ENCODE data around the gene TM2D3.
A peak's percentile ranks its signal among the peaks of the same experiment; 100 is the strongest.
"Not testable (repeated sequence)": the region's sequence is repeated elsewhere in the genome, so short reads cannot be mapped to it uniquely, and the experiment has no call there.

Gene TM2D3

GRCh38 chr15:101654624-101655337 lies 2.6 kb upstream of the TM2D3 start:
- DNase-seq = peak; percentile 8

- no peak for DNase-seq
These were observed 2.0 kb upstream of the TM2D3 start for GRCh38 chr15:101654171-101654570.

- peak; percentile 26 for DNase-seq
These were observed 727 bp upstream of the TM2D3 start for GRCh38 chr15:101652786-101653430.

GRCh38 chr15:101651554-101652097 lies 555 bp downstream of the TM2D3 start:
- peak; percentile 30 for DNase-seq

GRCh38 chr15:101650145-101650544 lies 2.0 kb downstream of the TM2D3 start:
- DNase-seq = no peak

GRCh38 chr15:101648356-101648755 lies 3.8 kb downstream of the TM2D3 start:
- DNase-seq = no peak

- DNase-seq = no peak
These were observed 4.9 kb downstream of the TM2D3 start for GRCh38 chr15:101647251-101647650.

- DNase-seq = no peak
These were observed 5.5 kb downstream of the TM2D3 start for GRCh38 chr15:101646672-101647071.

- DNase-seq = no peak
These were observed 9.8 kb downstream of the TM2D3 start for GRCh38 chr15:101642361-101642760.

- peak; percentile 56 for DNase-seq
These were observed 10.3 kb downstream of the TM2D3 start for GRCh38 chr15:101641894-101642293.

GRCh38 chr15:101641129-101641764 lies 10.9 kb downstream of the TM2D3 start:
- DNase-seq = peak; percentile 44

- peak; percentile 55 for DNase-seq
These were observed 12.5 kb downstream of the TM2D3 start for GRCh38 chr15:101639667-101640066.

- DNase-seq = no peak
These were observed 14.3 kb downstream of the TM2D3 start for GRCh38 chr15:101637919-101638318.

- DNase-seq = no peak
These were observed 14.7 kb downstream of the TM2D3 start for GRCh38 chr15:101637516-101637915.

GRCh38 chr15:101637038-101637437 lies 15.1 kb downstream of the TM2D3 start:
- no peak for DNase-seq

GRCh38 chr15:101635944-101636727 lies 16.0 kb downstream of the TM2D3 start:
- DNase-seq = no peak

GRCh38 chr15:101633356-101633755 lies 18.8 kb downstream of the TM2D3 start:
- no peak for DNase-seq

- not testable (repeated sequence) for DNase-seq
These were observed 25.5 kb downstream of the TM2D3 start for GRCh38 chr15:101626729-101627128.

- no peak for DNase-seq
These were observed 26.2 kb downstream of the TM2D3 start for GRCh38 chr15:101625980-101626379.

- no peak for DNase-seq
These were observed 27.0 kb downstream of the TM2D3 start for GRCh38 chr15:101625184-101625583.

GRCh38 chr15:101623367-101624304 lies 28.5 kb downstream of the TM2D3 start:
- no peak for DNase-seq

- DNase-seq = no peak
These were observed 30.2 kb downstream of the TM2D3 start for GRCh38 chr15:101621961-101622360.
